K562 (cell line): ENCODE data around the gene MYOM1. TPM values are rescaled to one million over a fixed set of nuclear protein-coding genes. Genes with fewer than 3 reads are reported as not detected.

Experiments
- ATAC-seq: fragments of 200-7000 bp; cut with Tn5 transposase; 3 replicates; pipeline ENCODE4 v1.9.1; 2020; ENCODE audit warnings: moderate library complexity
- BruUV-seq: library from RNA; stranded (reverse); fragments of 400-500 nt; replicated peaks from 2 replicates; lab custom pipeline; 2021; lab: Mats Ljungman, UMichigan
- CTCF ChIA-PET: fragments of 300-600 bp; formaldehyde crosslinking; extraction: SDS; loops from one replicate; lab custom pipeline; 2021; ENCODE audit warnings: low intra/inter-chr PET ratio; lab: Yijun Ruan, JAX
- POLR2A ChIA-PET: fragments of 300-600, 350-650 bp; sonication (Branson Sonifier 250); formaldehyde crosslinking; extraction: SDS; loops from one replicate; lab custom pipeline; 2021; ENCODE audit warnings: antibody characterized with exemption, inconsistent platforms; lab: Yijun Ruan, JAX
- DNase-seq, 4 experiments: peaks; one replicate each; pipeline versions ENCODE4 v3.0.0 to v3.0.0-alpha.2; 2011 to 2018; ENCODE audit warnings: low spot score in 3 of 4, mixed read lengths in 3 of 4; ENCODE audit errors: extremely low read depth in 1 of 4
- FAIRE-seq: peaks from 2 replicates; lab custom pipeline; 2011; peaks lifted over from hg19 to GRCh38; lab: Jason Lieb, UNC
- H2AFZ ChIP-seq: 2 replicates; pipeline ENCODE4 v1.6.0; 2011; ENCODE audit warnings: low read depth, low read length, control low read depth, inconsistent platforms
- H3K27ac ChIP-seq: fragments of 200-600 bp; 3 replicates; pipeline ENCODE4 v1.8.0; 2011; ENCODE audit warnings: low read depth, mild to moderate bottlenecking, control low read depth, inconsistent platforms, low read length, moderate library complexity, mixed read lengths; ENCODE audit errors: extremely low read depth
- H3K27me3 ChIP-seq, 2 experiments: fragments of 300-600 bp in 1 of 2; 2 replicates in 1 of 2; 3 replicates in 1 of 2; pipeline versions ENCODE4 v1.6.0 to v1.8.0; 2011; ENCODE audit warnings: inconsistent platforms in 2 of 2, low read length in 2 of 2, mild to moderate bottlenecking in 1 of 2, mixed read lengths in 1 of 2, moderate library complexity in 1 of 2; ENCODE audit not compliant: control insufficient read depth in 2 of 2, insufficient read depth in 2 of 2
- H3K36me3 ChIP-seq: fragments of 300-600 bp; 3 replicates; pipeline ENCODE4 v1.8.0; 2011; ENCODE audit warnings: mild to moderate bottlenecking, low read length, inconsistent platforms; ENCODE audit not compliant: control insufficient read depth, insufficient read depth
- H3K4me1 ChIP-seq, 2 experiments: fragments of 200-600 bp in 1 of 2; replicated peaks in 1 of 2; 2 replicates in 1 of 2; 3 replicates in 1 of 2; pipeline versions ENCODE4 v1.5.1 to v1.8.0; 2011; ENCODE audit warnings: inconsistent platforms in 2 of 2, low read length in 2 of 2, mild to moderate bottlenecking in 1 of 2, mixed read lengths in 1 of 2, moderate library complexity in 1 of 2; ENCODE audit not compliant: control insufficient read depth in 2 of 2, insufficient read depth in 2 of 2
- H3K4me2 ChIP-seq: 2 replicates; pipeline ENCODE4 v1.6.1; 2011; ENCODE audit warnings: low read length, control low read depth, inconsistent platforms, mixed read lengths; ENCODE audit not compliant: insufficient read depth
- H3K4me3 ChIP-seq: fragments of 200-600 bp; sonication (generic), shearing (Covaris generic); 2 replicates; pipeline ENCODE4 v1.5.1; 2016; ENCODE audit warnings: control low read depth, inconsistent platforms
- H3K79me2 ChIP-seq: fragments of 200-600 bp; 3 replicates; pipeline ENCODE4 v1.8.0; 2011; ENCODE audit warnings: low read length, inconsistent platforms; ENCODE audit not compliant: control insufficient read depth, insufficient read depth
- H3K9ac ChIP-seq, 2 experiments: 2 replicates each; pipeline versions ENCODE4 v1.6.0 to v1.6.1; 2011; ENCODE audit warnings: low read depth in 2 of 2, low read length in 2 of 2, control low read depth in 1 of 2, inconsistent platforms in 1 of 2, mild to moderate bottlenecking in 1 of 2, mixed read lengths in 1 of 2; ENCODE audit not compliant: insufficient read depth in 1 of 2
- H3K9me1 ChIP-seq: one replicate; pipeline ENCODE4 v1.6.0; 2011; ENCODE audit warnings: inconsistent platforms, mild to moderate bottlenecking, low read length, moderate library complexity; ENCODE audit not compliant: control insufficient read depth, insufficient read depth
- H3K9me3 ChIP-seq: replicated peaks from 2 replicates; pipeline ENCODE4 v1.5.1; 2011; ENCODE audit warnings: low read depth, low read length, inconsistent platforms; ENCODE audit not compliant: control insufficient read depth, insufficient read depth
- H4K20me1 ChIP-seq: replicated peaks from 2 replicates; pipeline ENCODE4 v1.6.1; 2011; ENCODE audit warnings: low read length, inconsistent platforms, mixed read lengths; ENCODE audit not compliant: control insufficient read depth, insufficient read depth
- C11orf30 ChIP-seq: fragments of 450-650 bp; IDR thresholded peaks from 2 replicates; pipeline ENCODE4 v1.6.1; 2016; ENCODE audit warnings: low read depth, mild to moderate bottlenecking
- ELF2 ChIP-seq: fragments of 250-450 bp; sonication (Bioruptor Pico); IDR thresholded peaks from 2 replicates; pipeline ENCODE4 v1.5.0; 2021; ENCODE audit warnings: mild to moderate bottlenecking
- ETV6 ChIP-seq, 3 experiments: fragments of 150-350 bp in 1 of 3; sonication (generic) in 1 of 3; formaldehyde crosslinking in 1 of 3; IDR thresholded peaks; 2 replicates each; pipeline versions ENCODE4 v1.6.1 to v1.8.0; 2014 to 2022; ENCODE audit warnings: borderline replicate concordance in 2 of 3, low read depth in 2 of 3, antibody characterized with exemption in 1 of 3, low read length in 1 of 3, mild to moderate bottlenecking in 1 of 3, missing genetic modification reagents in 1 of 3
- FOXK1 ChIP-seq: sonication (generic); formaldehyde crosslinking; IDR thresholded peaks from 2 replicates; pipeline ENCODE4 v1.8.0; 2022; ENCODE audit warnings: missing genetic modification reagents, mild to moderate bottlenecking, borderline replicate concordance
- GABPA ChIP-seq: fragments of 200-800 bp; sonication (Bioruptor generic); conservative IDR thresholded peaks from 2 replicates; pipeline ENCODE4 v1.6.1; 2016; ENCODE audit warnings: low read depth, missing genetic modification characterization, missing compliant biosample characterization
- GATA2 ChIP-seq: sonication (generic); formaldehyde crosslinking; IDR thresholded peaks from 2 replicates; pipeline ENCODE4 v1.4.0; 2020; ENCODE audit warnings: mild to moderate bottlenecking, missing genetic modification reagents
- HEY1 ChIP-seq: fragments of 250-450 bp; sonication (Bioruptor Pico); IDR thresholded peaks from 2 replicates; pipeline ENCODE4 v1.5.0; 2020; ENCODE audit warnings: mild to moderate bottlenecking, moderate library complexity, borderline replicate concordance
- JUND ChIP-seq, 2 experiments: IDR thresholded peaks; 2 replicates in 1 of 2; 3 replicates in 1 of 2; pipeline ENCODE4 v1.6.1; 2011; ENCODE audit warnings: borderline replicate concordance in 2 of 2, low read depth in 2 of 2, low read length in 2 of 2, improper control_type of control experiment in 1 of 2, missing biosample characterization in 1 of 2, missing genetic modification characterization in 1 of 2, missing genetic modification reagents in 1 of 2
- NFIX ChIP-seq: fragments of 250-450 bp; sonication (Bioruptor Pico); IDR thresholded peaks from 2 replicates; pipeline ENCODE4 v1.4.0; 2020; ENCODE audit warnings: low read depth, mild to moderate bottlenecking, moderate library complexity
- PHTF2 ChIP-seq: fragments of 250-450 bp; sonication (Bioruptor Pico); IDR thresholded peaks from 2 replicates; pipeline ENCODE4 v1.5.0; 2021; ENCODE audit warnings: mild to moderate bottlenecking
- POLR2AphosphoS2 ChIP-seq: IDR thresholded peaks from 2 replicates; pipeline ENCODE4 v1.6.1; 2012; ENCODE audit warnings: low read length, improper control_type of control experiment
- SMAD3 ChIP-seq: fragments of 450-650 bp; formaldehyde crosslinking; conservative IDR thresholded peaks from 2 replicates; pipeline ENCODE4 v1.4.0; 2020; ENCODE audit warnings: mild to moderate bottlenecking
- SMAD4 ChIP-seq: fragments of 250-450 bp; sonication (Bioruptor Pico); conservative IDR thresholded peaks from 2 replicates; pipeline ENCODE4 v1.8.0; 2021; ENCODE audit warnings: inconsistent platforms, mild to moderate bottlenecking, moderate library complexity
- TEAD1 ChIP-seq, 2 experiments: fragments of 450-650 bp in 1 of 2; sonication (generic) in 1 of 2; formaldehyde crosslinking; IDR thresholded peaks; 2 replicates each; pipeline versions ENCODE4 v1.4.0 to v1.8.0; 2020 to 2022; ENCODE audit warnings: mild to moderate bottlenecking in 2 of 2, missing genetic modification reagents in 1 of 2
- THRAP3 ChIP-seq: fragments of 450-650 bp; IDR thresholded peaks from 2 replicates; pipeline ENCODE4 v1.6.1; 2016; ENCODE audit warnings: mild to moderate bottlenecking, inconsistent platforms, borderline replicate concordance
- ZC3H11A ChIP-seq: IDR thresholded peaks from 2 replicates; pipeline ENCODE4 v1.6.1; 2012; ENCODE audit warnings: low read depth, low read length, improper control_type of control experiment
- ZNF24 ChIP-seq: fragments of 450-650 bp; IDR thresholded peaks from 2 replicates; pipeline ENCODE4 v1.6.1; 2016
- ZNF592 ChIP-seq: fragments of 450-650 bp; IDR thresholded peaks from 2 replicates; pipeline ENCODE4 v1.6.1; 2017; ENCODE audit warnings: antibody characterized with exemption, mild to moderate bottlenecking
- ZNF785 ChIP-seq: fragments of 250-450 bp; sonication (Bioruptor Pico); IDR thresholded peaks from 2 replicates; pipeline ENCODE4 v1.4.0; 2020; ENCODE audit warnings: mild to moderate bottlenecking
- WGBS: fragments of 100-300 bp; shearing (Covaris generic); methylation state at CpG from one replicate; pipeline ENCODE4 v1.1.6; 2016; ENCODE audit warnings: low coverage, mixed read lengths; ENCODE audit not compliant: insufficient coverage; ENCODE audit errors: missing lambda C conversion rate; 5-methylcytosine and 5-hydroxymethylcytosine counted together
- in situ Hi-C: fragments of 300-500 bp; cut with MboI; formaldehyde crosslinking; loops from 4 replicates; pipeline ENCODE4 v1.15.0; 2018; ENCODE audit warnings: inconsistent platforms, mixed read lengths
- intact Hi-C: fragments of 100-400 bp; cut with micrococcal nuclease; formaldehyde crosslinking; loops from 2 replicates; pipeline ENCODE4 v1.14.2; 2022
- polyA plus RNA-seq, 8 experiments: library from polyadenylated mRNA; depleted of rRNA in 4 of 8; stranded (reverse) in 5 of 8; unstranded in 3 of 8; fragments of >200 nt; fragmentation: Nextera tagmentation in 2 of 8; fragmentation: Illumina TruSeq in 1 of 8; extraction: Ambion mirVana in 2 of 8; extraction: Trizol in 1 of 8; gene quantifications; 2 replicates each; pipeline versions ENCODE4 v1.2.1 to v1.2.3, GENCODE V29; 2011 to 2014; ENCODE audit warnings: inconsistent platforms in 1 of 8, missing spikeins in 1 of 8
- total RNA-seq, 7 experiments: library from RNA; depleted of rRNA in 6 of 7; stranded (reverse); fragments of >200 nt in 6 of 7; fragmentation: Illumina TruSeq in 2 of 7; extraction: Trizol in 2 of 7; gene quantifications; 2 replicates each; pipeline versions ENCODE4 v1.2.1 to v1.2.3, GENCODE V29; 2011 to 2021; ENCODE audit warnings: low replicate concordance in 1 of 7

MYOM1 gene
- total and polyA plus RNA-seq, 9 of the 15 experiments (the other 6 are each of a cell fraction or from before 2014, with no cell fraction given), result 0.01 to 0.62 (median 0.25) TPM

- TF ChIP-seq POLR2AphosphoS2 (peak; percentile 75; the same call in 1 of the 2 replicates), FOXK1 (no peak)
Measured at GRCh38 chr18:3252843-3253242, 33.1 kb upstream of the MYOM1 start (continued).

- 82% methylated on average over 3 of the region's 3 CpGs for WGBS
- Histone ChIP-seq H3K9ac (peak overlapping the region in 1 of 2 experiments; percentile 11; a peak in 1 of 4 replicates), H3K36me3 (peaks cover 82% of the 10 kb centered on the region)
- TF ChIP-seq ZNF592 (no peak), GATA2 (no peak), ETV6 (IDR thresholded peaks at IDR 0.05; ENCODE audit: borderline replicate concordance in 1 of 2, low read depth in 2 of 2, low read length in 1 of 2) (no peak), ETV6 (CRISPR knock-in tag; IDR thresholded peaks at IDR 0.05; ENCODE audit: borderline replicate concordance) (no peak), GABPA (tag) (no peak), SMAD3 (CRISPR knock-in tag) (peak; percentile 70; the same call in 1 of the 2 replicates), ZNF24 (no peak), PHTF2 (CRISPR knock-in tag) (0 out of 2 replicates have a peak, but pooled peaks have one; percentile 32), NFIX (no peak), ZNF785 (CRISPR knock-in tag) (no peak), JUND (IDR thresholded peaks at IDR 0.05; ENCODE audit: borderline replicate concordance, low read depth, low read length) (no peak), JUND (tag; IDR thresholded peaks at IDR 0.05; ENCODE audit: borderline replicate concordance, low read depth, low read length) (no peak), HEY1 (CRISPR knock-in tag) (no peak), SMAD4 (CRISPR knock-in tag) (no peak), THRAP3 (no peak), TEAD1 (CRISPR knock-in tag; IDR thresholded peaks at IDR 0.05) (no peak), ELF2 (CRISPR knock-in tag) (no peak), ZC3H11A (no peak), C11orf30 (no peak)
Measured at GRCh38 chr18:3251963-3252277, 32.2 kb upstream of the MYOM1 start.

More at GRCh38 chr18:3251963-3252277, 32.2 kb upstream of the MYOM1 start:
- no peak for ATAC-seq
- Histone ChIP-seq H3K4me3 (no peak overlapping the region), H3K27me3 (no peaks in the 10 kb centered on the region), H3K79me2 (peaks cover 67% of the 10 kb centered on the region), H3K4me1 (peaks cover 0 to 9% of the 10 kb centered on the region in 2 experiments; a peak in 2 of 5 replicates), H4K20me1 (peaks cover 14% of the 10 kb centered on the region; the same call in 1 of the 2 replicates), H2AFZ (no peak overlapping the region), H3K27ac (no peak overlapping the region), H3K9me1 (no peaks in the 10 kb centered on the region), H3K4me2 (no peak overlapping the region), H3K9me3 (no peaks in the 10 kb centered on the region)
- BruUV-seq, result no TSS peak
- in situ Hi-C loops, result no loop called here
- no peak for FAIRE-seq
- POLR2A ChIA-PET, result interaction anchor here (1.4 to 3.2 kb wide), 3 partner anchors 8 to 352 kb away, joined by 3 to 26 read pairs (median 4); partner anchors contain the start of gene MYL12B
- intact Hi-C loops, result no loop called here
- DNase-seq, result no peak
- CTCF ChIA-PET, result no interaction called here
